AG09309 (cell line): ENCODE measurements around the gene TYROBP.

ENCODE experiments used
- DNase-seq: peaks from one replicate; pipeline ENCODE4 v3.0.0-alpha.2; 2010; ENCODE audit warnings: low read depth
- H3K4me3 ChIP-seq: 2 replicates; pipeline ENCODE4 v1.5.1; 2011; ENCODE audit warnings: mild to moderate bottlenecking, low read depth, low read length, moderate library complexity; ENCODE audit not compliant: control insufficient read depth
- CTCF ChIP-seq: IDR thresholded peaks from 2 replicates; pipeline ENCODE4 v1.5.1; 2011; ENCODE audit warnings: mild to moderate bottlenecking, low read depth, low read length, inconsistent platforms; ENCODE audit not compliant: insufficient read depth, control insufficient read depth; ENCODE audit errors: missing control alignments

TYROBP gene

GRCh38 chr19:35931161-35931873 lies 23.2 kb upstream of the TYROBP start:
- peak overlapping the region; percentile 23 for H3K4me3 ChIP-seq
- peak; percentile 98 for TF ChIP-seq CTCF
- DNase-seq, result peak; percentile 97

- no peak overlapping the region for H3K4me3 ChIP-seq
- DNase-seq, result no peak
- no peak for TF ChIP-seq CTCF
Measured at GRCh38 chr19:35929876-35930275, 21.8 kb upstream of the TYROBP start.

DNA sequence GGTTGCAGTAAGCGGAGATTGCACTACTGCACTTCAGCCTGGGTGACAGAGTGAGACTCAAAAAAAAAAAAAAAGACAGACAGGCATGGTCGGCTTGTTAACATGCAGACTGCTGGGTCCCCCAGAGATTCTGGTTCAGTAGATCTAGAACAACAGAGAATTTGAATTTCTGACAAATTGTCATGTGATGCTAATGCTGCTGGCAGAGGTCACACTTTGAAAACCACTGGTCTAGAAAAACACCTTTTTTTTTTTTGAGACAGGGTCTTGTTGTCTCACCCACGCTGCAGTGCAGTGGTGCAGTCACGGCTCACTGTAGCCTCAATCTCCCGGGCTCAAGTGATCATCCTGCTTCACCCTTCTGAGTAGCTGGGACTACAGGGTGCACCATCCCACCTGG lies 20.4 kb upstream of the TYROBP start:
- no peak for TF ChIP-seq CTCF
- no peak for DNase-seq
- no peak overlapping the region for H3K4me3 ChIP-seq

DNA sequence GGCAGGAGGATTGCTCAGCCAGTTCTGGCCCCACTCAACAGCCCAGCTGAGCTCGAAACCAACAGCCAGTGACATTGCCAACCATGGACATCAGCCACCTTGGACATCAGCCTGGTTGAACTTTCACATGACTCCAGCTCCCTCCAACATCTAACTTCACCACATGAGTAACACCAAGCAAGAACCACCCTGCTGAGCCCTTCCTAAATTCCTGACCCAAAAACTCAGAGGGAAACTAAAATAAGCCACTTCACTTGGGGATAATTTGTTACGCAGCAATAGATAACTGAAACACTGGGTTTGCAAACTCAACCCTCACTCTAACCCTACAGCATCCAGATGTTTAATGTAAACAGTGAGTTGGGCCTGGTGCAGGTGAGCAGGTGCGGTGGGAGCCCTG lies 17.4 kb upstream of the TYROBP start:
- DNase-seq, result no peak
- H3K4me3 ChIP-seq, result no peak overlapping the region
- no peak for TF ChIP-seq CTCF

GRCh38 chr19:35921012-35921411 lies 12.9 kb upstream of the TYROBP start:
- TF ChIP-seq CTCF, result no peak
- no peak for DNase-seq
- H3K4me3 ChIP-seq, result no peak overlapping the region

GRCh38 chr19:35919306-35919705 lies 11.2 kb upstream of the TYROBP start:
- TF ChIP-seq CTCF, result no peak
- DNase-seq, result no peak
- no peak overlapping the region for H3K4me3 ChIP-seq

DNA sequence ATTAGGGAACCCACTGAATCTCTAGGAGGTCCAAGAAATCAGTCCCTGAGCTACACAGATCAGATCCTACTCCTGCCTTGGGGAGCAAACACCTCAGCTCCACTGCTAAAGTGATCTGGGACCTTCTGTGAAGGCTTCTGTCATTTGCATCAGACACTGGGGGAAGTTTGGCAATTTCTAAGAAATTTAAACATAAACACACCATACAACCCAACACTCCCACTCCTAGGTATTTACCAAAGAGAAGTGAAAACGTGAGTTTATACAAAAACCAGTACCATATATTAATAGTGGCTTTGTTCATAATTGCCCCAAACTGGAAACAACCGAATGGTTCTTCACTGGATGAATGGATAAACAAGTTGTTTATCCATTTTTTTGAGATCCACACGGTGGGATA lies 7.3 kb upstream of the TYROBP start:
- no peak overlapping the region for H3K4me3 ChIP-seq
- TF ChIP-seq CTCF, result no peak
- DNase-seq, result no peak
